HG02885 (cell line): ENCODE data around the gene LNPEP.

Experiments
- ATAC-seq: cut with Tn5 transposase; IDR thresholded peaks from one replicate; pipeline ENCODE4 v1.9.1; 2021; ENCODE audit warnings: mild to moderate bottlenecking; ENCODE audit not compliant: unreplicated experiment, poor library complexity

Gene LNPEP

GRCh38 chr5:96957254-96958049 is 21.6 kb downstream of the LNPEP start:
- ATAC-seq: peak; percentile 55

GRCh38 chr5:96958977-96959376 is 23.1 kb downstream of the LNPEP start:
- no peak for ATAC-seq

GRCh38 chr5:96961053-96961452 is 25.2 kb downstream of the LNPEP start:
- peak; percentile 60 for ATAC-seq

GRCh38 chr5:96962540-96962991 is 26.7 kb downstream of the LNPEP start:
- no peak for ATAC-seq

GRCh38 chr5:96963267-96963666 is 27.4 kb downstream of the LNPEP start:
- no peak for ATAC-seq

GRCh38 chr5:96966801-96967200 is 30.9 kb downstream of the LNPEP start:
- no peak for ATAC-seq

- no peak for ATAC-seq
Measured at GRCh38 chr5:96967400-96967799, 31.5 kb downstream of the LNPEP start.

- no peak for ATAC-seq
Measured at GRCh38 chr5:96968074-96968473, 32.2 kb downstream of the LNPEP start.

- ATAC-seq: no peak
Measured at GRCh38 chr5:96968614-96969013, 32.7 kb downstream of the LNPEP start.

GRCh38 chr5:96969366-96969765 is 33.5 kb downstream of the LNPEP start:
- ATAC-seq: no peak

- ATAC-seq: no peak
Measured at GRCh38 chr5:96972599-96973334, 36.9 kb downstream of the LNPEP start.

- ATAC-seq: no peak
Measured at GRCh38 chr5:96973532-96974401, 37.9 kb downstream of the LNPEP start.

- ATAC-seq: no peak
Measured at GRCh38 chr5:96975656-96976055, 39.8 kb downstream of the LNPEP start.

GRCh38 chr5:96977228-96977627 is 41.3 kb downstream of the LNPEP start:
- no peak for ATAC-seq

- ATAC-seq: no peak
Measured at GRCh38 chr5:96978812-96979449, 43.1 kb downstream of the LNPEP start.

GRCh38 chr5:96984506-96985192 is 48.8 kb downstream of the LNPEP start:
- no peak for ATAC-seq

GRCh38 chr5:96986450-96986849 is 50.6 kb downstream of the LNPEP start:
- ATAC-seq: no peak

- no peak for ATAC-seq
Measured at GRCh38 chr5:96990102-96990501, 54.2 kb downstream of the LNPEP start.

GRCh38 chr5:96991708-96992107 is 55.8 kb downstream of the LNPEP start:
- no peak for ATAC-seq

GRCh38 chr5:96993760-96994159 is 57.9 kb downstream of the LNPEP start:
- ATAC-seq: no peak
